Muscle layer of colon (tissue), 2 donors: ENCODE data around the gene AFP.

Experiments
- H3K27ac ChIP-seq: one replicate; pipeline ENCODE4 v1.7.0; 2013; ENCODE audit warnings: low read depth, mild to moderate bottlenecking, low read length, moderate library complexity
- H3K27me3 ChIP-seq, 2 donors: one replicate each; pipeline ENCODE4 v1.7.0; 2013; ENCODE audit warnings: low read length in 2 of 2, mild to moderate bottlenecking in 2 of 2; ENCODE audit not compliant: insufficient read depth in 2 of 2, control insufficient read depth in 1 of 2
- H3K36me3 ChIP-seq: one replicate; pipeline ENCODE4 v1.7.0; 2013; ENCODE audit warnings: mild to moderate bottlenecking, low read length; ENCODE audit not compliant: insufficient read depth
- H3K4me1 ChIP-seq: one replicate; pipeline ENCODE4 v1.7.0; 2013; ENCODE audit warnings: mild to moderate bottlenecking, low read length; ENCODE audit not compliant: insufficient read depth
- H3K4me3 ChIP-seq, 2 donors: one replicate each; pipeline ENCODE4 v1.7.0; 2013; ENCODE audit warnings: low read length in 2 of 2, low read depth in 1 of 2, mild to moderate bottlenecking in 1 of 2, moderate library complexity in 1 of 2
- H3K9ac ChIP-seq: one replicate; pipeline ENCODE4 v1.7.0; 2013; ENCODE audit warnings: low read length
- H3K9me3 ChIP-seq: one replicate; pipeline ENCODE4 v1.7.0; 2013; ENCODE audit warnings: mild to moderate bottlenecking, low read length
- donor health status: abdominal sarcoma.
- donor health status: Adenocarcinoma of cecum.

AFP gene

GRCh38 chr4:73452953-73453700, 17.1 kb downstream of the AFP start:
- no peaks in the 10 kb centered on the region for H3K36me3 ChIP-seq

GRCh38 chr4:73453701-73454005, 17.6 kb downstream of the AFP start:
- Histone ChIP-seq H3K4me1 (no peaks in the 10 kb centered on the region), H3K9me3 (no peaks in the 10 kb centered on the region), H3K36me3 (no peaks in the 10 kb centered on the region), H3K27me3 (no peaks in the 10 kb centered on the region), H3K27ac (no peak overlapping the region), H3K4me3 (no peak overlapping the region), H3K9ac (no peak overlapping the region)

More at GRCh38 chr4:73452953-73453700, 17.1 kb downstream of the AFP start:
- H3K9ac ChIP-seq: no peak overlapping the region
- no peaks in the 10 kb centered on the region for H3K27me3 ChIP-seq
- no peak overlapping the region for H3K4me3 ChIP-seq
- no peak overlapping the region for H3K27ac ChIP-seq
- H3K9me3 ChIP-seq: no peaks in the 10 kb centered on the region
- H3K4me1 ChIP-seq: no peaks in the 10 kb centered on the region

GRCh38 chr4:73454920-73455319, 18.9 kb downstream of the AFP start:
- no peak overlapping the region for H3K9ac ChIP-seq
- no peaks in the 10 kb centered on the region for H3K9me3 ChIP-seq
- no peaks in the 10 kb centered on the region for H3K27me3 ChIP-seq
- no peaks in the 10 kb centered on the region for H3K4me1 ChIP-seq
- H3K36me3 ChIP-seq: no peaks in the 10 kb centered on the region
- no peak overlapping the region for H3K27ac ChIP-seq
- no peak overlapping the region for H3K4me3 ChIP-seq

- H3K36me3 ChIP-seq: no peaks in the 10 kb centered on the region
- H3K9me3 ChIP-seq: no peaks in the 10 kb centered on the region
- H3K4me1 ChIP-seq: no peaks in the 10 kb centered on the region
- no peaks in the 10 kb centered on the region for H3K27me3 ChIP-seq
- no peak overlapping the region for H3K27ac ChIP-seq
- no peak overlapping the region for H3K9ac ChIP-seq
- no peak overlapping the region for H3K4me3 ChIP-seq
These were observed 20.4 kb downstream of the AFP start for GRCh38 chr4:73456177-73457022.

GRCh38 chr4:73458184-73459047, 22.4 kb downstream of the AFP start:
- H3K27me3 ChIP-seq: no peaks in the 10 kb centered on the region
- H3K4me1 ChIP-seq: no peaks in the 10 kb centered on the region
- no peak overlapping the region for H3K27ac ChIP-seq
- no peak overlapping the region for H3K9ac ChIP-seq
- no peaks in the 10 kb centered on the region for H3K36me3 ChIP-seq
- no peaks in the 10 kb centered on the region for H3K9me3 ChIP-seq
- H3K4me3 ChIP-seq: no peak overlapping the region

GRCh38 chr4:73459048-73459421, 23.0 kb downstream of the AFP start:
- no peak overlapping the region for H3K27ac ChIP-seq

GRCh38 chr4:73460913-73461522, 25.0 kb downstream of the AFP start:
- H3K4me3 ChIP-seq: no peak overlapping the region
- no peaks in the 10 kb centered on the region for H3K36me3 ChIP-seq
- no peaks in the 10 kb centered on the region for H3K27me3 ChIP-seq
- H3K4me1 ChIP-seq: no peaks in the 10 kb centered on the region
- no peak overlapping the region for H3K9ac ChIP-seq
- H3K9me3 ChIP-seq: no peaks in the 10 kb centered on the region
- no peak overlapping the region for H3K27ac ChIP-seq

More at GRCh38 chr4:73459048-73459421, 23.0 kb downstream of the AFP start:
- Histone ChIP-seq H3K36me3 (no peaks in the 10 kb centered on the region), H3K9ac (no peak overlapping the region), H3K4me3 (no peak overlapping the region), H3K27me3 (no peaks in the 10 kb centered on the region), H3K4me1 (no peaks in the 10 kb centered on the region), H3K9me3 (no peaks in the 10 kb centered on the region)

GRCh38 chr4:73468170-73468569, 32.1 kb downstream of the AFP start:
- Histone ChIP-seq H3K27me3 (no peaks in the 10 kb centered on the region), H3K9ac (no peak overlapping the region), H3K4me1 (no peaks in the 10 kb centered on the region), H3K9me3 (no peaks in the 10 kb centered on the region), H3K36me3 (no peaks in the 10 kb centered on the region), H3K4me3 (no peak overlapping the region), H3K27ac (no peak overlapping the region)

- Histone ChIP-seq H3K27me3 (no peaks in the 10 kb centered on the region), H3K4me3 (no peak overlapping the region), H3K9me3 (no peaks in the 10 kb centered on the region), H3K4me1 (no peaks in the 10 kb centered on the region), H3K36me3 (no peaks in the 10 kb centered on the region), H3K9ac (no peak overlapping the region), H3K27ac (no peak overlapping the region)
These were observed 34.7 kb downstream of the AFP start for GRCh38 chr4:73470728-73471127.

- Histone ChIP-seq H3K9ac (no peak overlapping the region), H3K9me3 (no peaks in the 10 kb centered on the region), H3K36me3 (no peaks in the 10 kb centered on the region), H3K27ac (no peak overlapping the region), H3K27me3 (no peaks in the 10 kb centered on the region), H3K4me3 (no peak overlapping the region), H3K4me1 (no peaks in the 10 kb centered on the region)
These were observed 41.2 kb downstream of the AFP start for GRCh38 chr4:73477176-73477575.

- Histone ChIP-seq H3K36me3 (no peaks in the 10 kb centered on the region), H3K27me3 (no peaks in the 10 kb centered on the region), H3K9me3 (no peaks in the 10 kb centered on the region), H3K27ac (no peak overlapping the region), H3K4me1 (no peaks in the 10 kb centered on the region), H3K9ac (no peak overlapping the region), H3K4me3 (no peak overlapping the region)
These were observed 43.3 kb downstream of the AFP start for GRCh38 chr4:73479323-73479722.
